ENCODE measurements around the gene CFAP74.
"Not testable (repeated sequence)": the region's sequence is repeated elsewhere in the genome, so short reads cannot be mapped to it uniquely, and the experiment has no call there.

CFAP74 gene

GRCh38 chr1:1946540-1946939, 57.0 kb downstream of the CFAP74 start:
- no peak for DNase-seq

DNA sequence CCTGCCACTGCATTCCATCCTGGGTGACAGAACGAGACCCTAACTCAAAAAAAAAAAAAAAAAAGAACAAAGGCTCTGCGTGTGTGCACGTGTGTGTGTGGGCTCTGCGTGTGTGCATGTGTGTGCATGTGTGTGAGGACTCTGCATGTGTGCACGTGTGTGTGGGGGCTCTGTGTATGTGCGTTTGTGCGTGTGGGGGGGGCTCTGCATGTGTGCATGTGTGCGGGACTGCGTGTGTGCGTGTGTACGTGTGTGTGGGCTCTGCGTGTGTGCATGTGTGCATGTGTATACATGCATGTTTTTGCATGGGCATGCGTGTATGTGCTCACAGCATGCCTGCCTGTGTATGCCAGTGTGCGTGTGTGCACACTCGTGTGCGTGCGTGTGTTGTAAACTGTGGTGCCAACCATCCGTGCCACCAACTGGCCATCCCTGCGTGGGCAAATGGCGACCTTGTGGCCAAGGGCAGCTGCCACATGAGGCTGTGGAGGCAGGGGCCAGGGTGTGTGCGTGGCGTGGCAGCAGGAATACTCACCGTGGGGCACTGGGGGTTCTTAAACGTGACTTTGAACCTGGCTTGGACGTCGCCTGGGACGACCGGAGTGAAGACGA, 57.7 kb downstream of the CFAP74 start:
- no peak for DNase-seq

- peak; percentile 6 for DNase-seq
Measured at GRCh38 chr1:1943834-1944570, 59.6 kb downstream of the CFAP74 start.

DNA sequence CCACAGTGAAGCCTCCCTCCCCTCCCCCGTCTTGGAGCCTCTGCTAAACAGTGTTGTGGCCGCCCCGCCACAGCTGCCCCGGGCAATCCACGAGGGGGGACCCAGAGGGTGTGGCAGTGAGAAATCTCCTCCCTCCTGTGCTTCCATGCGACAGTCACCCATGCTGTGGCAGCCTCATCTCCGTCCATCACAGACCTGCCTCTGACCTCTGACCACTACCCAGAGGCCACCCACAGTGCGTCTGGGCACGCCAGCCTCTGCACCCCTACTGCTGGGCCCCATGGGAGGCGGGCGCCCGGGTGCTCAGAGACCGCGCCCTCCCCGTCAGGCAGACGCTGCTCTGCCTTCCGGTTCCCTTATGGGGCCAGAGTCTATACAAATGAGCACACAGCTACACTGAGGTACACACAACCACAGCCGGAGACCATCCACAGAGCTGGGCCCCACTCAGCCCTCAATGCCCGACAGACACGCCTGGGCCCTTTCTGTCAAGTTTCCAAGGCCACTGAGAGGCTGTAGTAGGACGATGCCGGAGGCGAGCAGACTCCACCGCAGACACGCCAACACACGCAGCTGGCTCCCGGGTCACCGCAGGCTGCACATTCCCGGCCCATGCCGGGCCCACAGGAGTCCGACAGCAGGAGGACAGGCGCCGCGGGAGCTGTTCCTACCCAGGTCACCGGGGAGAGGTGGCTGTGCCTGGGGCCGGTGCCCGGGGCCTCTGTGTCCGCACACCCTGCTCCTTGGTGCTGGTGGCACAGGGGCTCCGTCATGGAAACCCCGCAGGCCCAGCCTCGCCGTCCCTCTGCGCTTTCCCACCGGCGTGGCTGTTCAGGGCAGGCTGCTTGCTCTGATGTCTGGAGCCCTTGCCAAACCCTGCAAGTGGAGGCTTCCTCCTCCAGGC, 60.6 kb downstream of the CFAP74 start:
- DNase-seq: no peak

DNA sequence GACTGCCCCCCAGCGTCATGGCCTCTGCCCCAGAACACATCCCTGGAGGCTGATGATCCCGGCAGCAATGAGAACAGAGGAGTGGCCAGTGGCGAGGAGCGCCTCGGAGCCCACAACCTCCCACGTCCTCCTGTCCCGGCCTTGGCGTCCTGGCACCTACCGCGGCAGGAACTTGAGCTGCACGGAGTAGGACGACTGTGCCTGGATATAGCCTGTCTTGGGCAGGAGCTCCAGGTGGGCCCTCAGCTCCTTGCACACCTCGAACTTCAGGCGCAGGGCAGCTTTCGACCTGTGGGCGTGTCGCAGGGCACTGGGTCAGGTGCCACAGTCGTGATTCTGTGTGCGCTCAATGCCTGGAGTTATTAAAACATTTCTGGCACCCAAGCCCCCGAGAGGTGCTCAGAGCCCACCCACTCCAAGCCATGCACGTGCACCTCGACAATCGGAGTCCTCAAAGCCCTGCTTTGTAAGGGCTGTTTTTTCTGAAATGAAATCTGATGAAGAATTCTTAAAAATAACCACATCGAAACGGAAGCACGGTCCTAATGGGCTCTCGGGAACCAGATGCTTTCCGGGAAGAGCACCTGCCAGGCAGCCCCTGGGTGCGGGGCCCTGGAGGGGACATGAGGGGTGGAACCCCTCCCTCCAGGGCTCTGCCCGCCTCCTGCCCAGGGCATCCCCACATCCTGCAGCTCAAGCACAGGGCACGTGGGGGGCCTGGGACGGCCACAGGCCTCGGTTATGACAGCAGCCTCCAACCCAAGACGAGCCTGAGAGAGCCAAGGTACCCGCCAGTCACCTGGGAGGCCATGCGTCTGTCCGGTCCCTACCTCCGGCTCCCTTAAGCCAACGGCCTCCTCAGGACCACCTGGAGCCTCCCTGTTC, 61.5 kb downstream of the CFAP74 start:
- DNase-seq: no peak

DNA sequence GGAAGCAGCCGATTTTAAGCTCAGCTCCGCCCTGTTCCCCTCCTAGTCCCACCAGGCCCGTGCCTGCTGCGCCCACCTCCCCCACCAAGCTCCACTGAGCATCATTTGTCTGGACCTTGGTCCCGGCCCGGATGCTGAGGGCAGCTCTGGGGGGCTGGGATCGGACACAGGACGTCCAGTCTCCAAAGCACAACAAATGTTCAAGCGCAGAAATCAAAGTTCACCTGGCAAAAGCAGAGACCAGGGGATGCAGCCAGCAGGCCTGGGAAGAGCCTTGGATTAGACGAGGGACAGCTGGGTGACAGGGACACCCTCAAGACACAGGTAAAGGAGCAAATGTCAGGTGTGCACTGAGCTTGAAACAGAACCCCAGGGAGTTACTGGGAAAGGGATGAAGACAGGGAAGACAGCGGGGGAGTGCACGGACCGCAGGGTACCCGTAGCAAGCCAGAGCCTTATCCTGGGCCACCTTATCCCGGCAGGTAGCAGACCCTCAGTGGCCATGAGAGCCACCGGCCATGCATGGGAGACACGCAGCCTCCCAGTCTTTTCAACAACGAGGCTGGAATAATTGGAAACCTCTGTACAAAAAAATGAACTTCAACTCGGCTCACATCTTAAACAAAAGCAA, 62.3 kb downstream of the CFAP74 start:
- no peak for DNase-seq

DNA sequence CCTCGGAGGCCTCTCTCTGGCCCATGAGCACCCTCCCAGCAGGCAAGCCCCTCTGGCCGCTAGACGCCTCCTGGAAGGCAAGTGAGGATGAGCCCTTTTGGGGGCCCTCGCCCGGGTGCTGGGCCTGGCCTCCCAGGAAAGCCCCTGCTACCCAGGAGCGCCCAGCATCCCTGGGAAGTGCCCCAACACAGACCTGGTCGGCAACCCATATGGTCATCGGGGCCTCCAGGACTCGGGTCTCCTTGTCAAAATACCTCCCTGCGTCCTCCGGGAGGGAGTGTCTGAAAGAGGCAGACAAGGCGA, 63.5 kb downstream of the CFAP74 start:
- DNase-seq: no peak

GRCh38 chr1:1939296-1940122, 64.1 kb downstream of the CFAP74 start:
- no peak for DNase-seq

DNA sequence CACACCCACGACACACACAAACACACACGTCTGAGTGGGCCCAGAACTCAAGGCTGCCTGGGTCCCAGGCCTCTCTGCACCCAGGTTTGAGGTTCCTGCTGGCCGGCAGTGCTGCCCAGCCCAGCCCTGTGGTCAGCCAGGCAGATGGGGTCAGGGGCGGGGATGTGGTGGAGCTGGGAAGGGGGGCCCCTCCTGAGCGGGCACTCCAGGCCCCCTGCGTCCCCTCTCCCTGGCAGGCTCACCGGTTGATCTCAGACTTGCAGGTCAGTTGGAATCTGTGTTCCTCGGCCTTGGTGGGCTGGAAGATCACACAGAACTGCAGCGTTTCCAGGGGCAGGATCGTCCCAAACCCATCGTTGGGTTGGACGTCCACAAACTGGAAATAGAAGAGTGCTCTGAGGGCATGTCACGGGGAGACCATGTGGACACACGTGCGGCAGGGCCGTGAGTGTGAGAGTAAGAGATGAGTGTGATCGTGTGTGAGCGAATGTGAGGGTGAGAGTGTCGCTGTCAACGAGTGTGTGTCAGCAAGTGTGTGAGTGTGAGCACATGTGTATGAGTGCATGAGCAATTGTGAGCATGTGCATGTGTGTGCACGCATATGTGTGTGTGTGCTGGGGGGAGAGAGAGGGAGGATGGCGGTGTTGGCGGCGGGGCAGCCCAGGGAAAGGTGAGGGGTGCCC, 64.8 kb downstream of the CFAP74 start:
- no peak for DNase-seq

- DNase-seq: no peak
Measured at GRCh38 chr1:1938276-1938573, 65.4 kb downstream of the CFAP74 start.

- no peak for DNase-seq
Measured at GRCh38 chr1:1937549-1938275, 65.9 kb downstream of the CFAP74 start.

GRCh38 chr1:1937061-1937460, 66.5 kb downstream of the CFAP74 start:
- DNase-seq: no peak

- not testable (repeated sequence) for DNase-seq
Measured at GRCh38 chr1:1934848-1935247, 68.7 kb downstream of the CFAP74 start.

DNA sequence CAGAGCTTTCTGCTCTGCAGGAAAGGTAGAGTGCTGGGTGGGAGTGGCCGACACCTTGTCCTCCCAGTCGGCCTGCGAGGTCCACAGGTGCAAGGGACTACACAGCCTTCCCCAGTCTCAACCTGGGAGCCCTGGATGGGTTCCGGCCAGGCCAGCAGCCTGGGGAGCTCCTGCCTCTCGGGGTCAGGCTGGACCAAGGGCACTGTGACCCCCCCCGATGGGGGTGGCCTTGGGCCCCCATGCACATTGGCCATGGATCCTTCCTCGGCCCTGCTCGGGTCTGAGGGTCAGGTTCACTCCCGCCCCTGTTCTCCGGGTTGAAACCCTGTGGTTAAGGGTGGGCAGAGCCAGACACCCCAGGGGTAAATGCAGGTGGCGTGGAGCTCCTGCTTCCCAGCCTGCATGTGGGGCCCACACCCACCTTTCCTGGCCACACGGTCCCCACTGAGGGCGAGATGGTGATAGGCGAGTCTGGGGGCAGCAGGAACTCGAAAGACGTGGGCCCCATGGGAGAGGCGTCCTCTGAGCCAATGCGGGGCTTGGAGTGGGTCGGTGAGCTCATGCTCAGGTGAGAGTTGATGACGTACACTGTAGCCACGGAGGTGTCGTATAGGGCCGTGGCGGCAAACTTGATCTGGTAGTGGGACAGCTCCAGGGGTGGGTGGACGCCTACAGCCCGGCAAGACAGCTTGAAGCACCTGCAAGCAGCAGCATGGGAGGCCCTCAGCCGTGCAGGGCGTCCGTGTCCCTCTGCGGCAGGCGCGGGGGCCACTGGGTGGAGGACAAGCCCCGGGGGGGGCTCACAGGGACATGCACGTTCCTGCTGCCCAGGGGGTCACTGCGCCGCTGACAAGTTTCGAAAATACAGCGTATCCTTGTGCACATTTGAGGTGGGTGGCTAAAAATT, 73.7 kb downstream of the CFAP74 start:
- DNase-seq: no peak

- no peak for DNase-seq
Measured at GRCh38 chr1:1929102-1929638, 74.4 kb downstream of the CFAP74 start.

- DNase-seq: no peak
Measured at GRCh38 chr1:1928231-1929101, 75.1 kb downstream of the CFAP74 start.

DNA sequence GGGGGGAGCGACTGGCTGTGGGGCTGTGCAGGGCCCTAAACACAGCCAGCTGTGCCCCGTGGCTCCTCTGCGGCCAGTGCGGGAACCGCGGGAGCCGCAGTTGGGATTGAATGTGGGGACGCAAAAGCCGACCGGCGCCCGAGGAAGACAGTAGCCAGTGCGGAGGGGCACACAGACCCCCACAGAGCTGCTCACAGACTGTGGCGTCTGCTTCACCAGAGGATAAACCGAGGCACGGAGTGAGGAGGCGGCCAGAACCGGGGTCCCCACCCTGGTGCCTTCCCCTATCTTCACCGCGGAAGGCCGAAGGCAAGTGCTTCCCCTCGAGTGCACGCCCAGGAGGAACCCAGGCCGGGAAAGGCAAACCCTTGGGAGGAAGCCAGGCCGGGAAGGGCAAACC, 75.8 kb downstream of the CFAP74 start:
- no peak for DNase-seq

Data from fibroblast of skin of right quadriceps (primary cell).